IMR-90 (cell line): ENCODE measurements around the gene FUT8. TPM values are rescaled to one million over a fixed set of nuclear protein-coding genes. Genes with fewer than 3 reads are reported as not detected.

ENCODE experiments used
- ATAC-seq: fragments of 200-7000 bp; cut with Tn5 transposase; 2 replicates; pipeline ENCODE4 v1.9.1; 2020; ENCODE audit warnings: low read depth, mild to moderate bottlenecking, moderate library complexity
- BruUV-seq: library from RNA; stranded (reverse); fragments of 400-500 nt; replicated peaks from 2 replicates; lab custom pipeline; 2021; lab: Mats Ljungman, UMichigan
- CTCF ChIA-PET: fragments of 300-600 bp; formaldehyde crosslinking; extraction: SDS; loops from one replicate; lab custom pipeline; 2021; ENCODE audit warnings: antibody characterized with exemption; lab: Yijun Ruan, JAX
- POLR2A ChIA-PET: fragments of 300-600 bp; sonication (Branson Sonifier 250); formaldehyde crosslinking; loops from one replicate; lab custom pipeline; 2022; ENCODE audit warnings: antibody characterized with exemption; ENCODE audit not compliant: unreplicated experiment; lab: Charles Lee
- DNase-seq: peaks from one replicate; pipeline ENCODE4 v3.0.0; 2013
- H2AFZ ChIP-seq: replicated peaks from 2 replicates; pipeline ENCODE3; 2013; ENCODE audit warnings: low read length, mild to moderate bottlenecking; ENCODE audit not compliant: poor library complexity
- H2AK5ac ChIP-seq: 2 replicates; pipeline ENCODE4 v1.6.1; 2013; ENCODE audit warnings: low read depth, low read length, inconsistent platforms
- H2AK9ac ChIP-seq: replicated peaks from 2 replicates; pipeline ENCODE3; 2013; ENCODE audit warnings: mild to moderate bottlenecking, low read depth, low read length, moderate library complexity; ENCODE audit not compliant: poor library complexity
- H2BK120ac ChIP-seq: 2 replicates; pipeline ENCODE4 v1.6.1; 2013; ENCODE audit warnings: low read depth, low read length, inconsistent platforms
- H2BK15ac ChIP-seq: 3 replicates; pipeline ENCODE4 v1.6.1; 2013; ENCODE audit warnings: low read depth, low read length, inconsistent platforms
- H2BK20ac ChIP-seq: 2 replicates; pipeline ENCODE4 v1.6.1; 2013; ENCODE audit warnings: low read depth, mild to moderate bottlenecking, inconsistent platforms, low read length, moderate library complexity
- H2BK5ac ChIP-seq: 2 replicates; pipeline ENCODE4 v1.6.1; 2013; ENCODE audit warnings: mild to moderate bottlenecking, low read depth, low read length, inconsistent platforms; ENCODE audit not compliant: poor library complexity, severe bottlenecking
- H3K14ac ChIP-seq: replicated peaks from 2 replicates; pipeline ENCODE4 v1.6.1; 2013; ENCODE audit warnings: low read depth, low read length, inconsistent platforms
- H3K18ac ChIP-seq: 2 replicates; pipeline ENCODE4 v1.6.1; 2013; ENCODE audit warnings: low read depth, low read length, control low read depth
- H3K23ac ChIP-seq: 2 replicates; pipeline ENCODE4 v1.6.1; 2013; ENCODE audit warnings: low read depth, low read length, inconsistent platforms
- H3K27ac ChIP-seq: 2 replicates; pipeline ENCODE4 v1.5.1; 2013; ENCODE audit warnings: mild to moderate bottlenecking, control low read depth, low read length; ENCODE audit not compliant: insufficient read depth
- H3K27me3 ChIP-seq: 2 replicates; pipeline ENCODE4 v1.6.1; 2013; ENCODE audit warnings: low read length; ENCODE audit not compliant: control insufficient read depth, insufficient read depth
- H3K36me3 ChIP-seq: 2 replicates; pipeline ENCODE4 v1.6.1; 2013; ENCODE audit warnings: low read length, mixed read lengths; ENCODE audit not compliant: control insufficient read depth, insufficient read depth
- H3K4ac ChIP-seq: 2 replicates; pipeline ENCODE4 v1.6.1; 2013; ENCODE audit warnings: low read depth, low read length, inconsistent platforms
- H3K4me1 ChIP-seq: 2 replicates; pipeline ENCODE4 v1.6.1; 2013; ENCODE audit warnings: low read length, mixed read lengths; ENCODE audit not compliant: control insufficient read depth, insufficient read depth
- H3K4me2 ChIP-seq: 2 replicates; pipeline ENCODE4 v1.6.1; 2013; ENCODE audit warnings: low read depth, mild to moderate bottlenecking, control low read depth, low read length, moderate library complexity
- H3K4me3 ChIP-seq: 2 replicates; pipeline ENCODE4 v1.5.1; 2013; ENCODE audit warnings: low read depth, mild to moderate bottlenecking, control low read depth, low read length, moderate library complexity; ENCODE audit not compliant: insufficient read depth
- H3K56ac ChIP-seq: 2 replicates; pipeline ENCODE4 v1.6.1; 2013; ENCODE audit warnings: low read length, inconsistent platforms; ENCODE audit not compliant: insufficient read depth; ENCODE audit errors: extremely low read depth
- H3K79me1 ChIP-seq, 2 experiments: 2 replicates each; pipeline ENCODE4 v1.6.1; 2013; ENCODE audit warnings: low read length in 2 of 2, inconsistent platforms in 1 of 2, low read depth in 1 of 2
- H3K9ac ChIP-seq: 2 replicates; pipeline ENCODE4 v1.6.1; 2013; ENCODE audit warnings: low read depth, low read length, control low read depth
- H3K9me1 ChIP-seq: 2 replicates; pipeline ENCODE4 v1.6.1; 2013; ENCODE audit warnings: low read length, inconsistent platforms; ENCODE audit not compliant: insufficient read depth
- H3K9me3 ChIP-seq: 2 replicates; pipeline ENCODE4 v1.6.1; 2013; ENCODE audit warnings: low read length; ENCODE audit not compliant: control insufficient read depth, insufficient read depth
- H4K20me1 ChIP-seq: 2 replicates; pipeline ENCODE4 v1.6.1; 2013; ENCODE audit warnings: low read length, inconsistent platforms; ENCODE audit not compliant: insufficient read depth
- H4K5ac ChIP-seq: 2 replicates; pipeline ENCODE4 v1.6.1; 2013; ENCODE audit warnings: mild to moderate bottlenecking, low read depth, low read length, control low read depth
- H4K8ac ChIP-seq, 2 experiments: 2 replicates each; pipeline ENCODE4 v1.6.1; 2013; ENCODE audit warnings: low read depth in 2 of 2, low read length in 2 of 2, control low read depth in 1 of 2, inconsistent platforms in 1 of 2
- H4K91ac ChIP-seq: 2 replicates; pipeline ENCODE4 v1.6.1; 2013; ENCODE audit warnings: low read depth, low read length, inconsistent platforms; ENCODE audit not compliant: insufficient read depth
- CEBPB ChIP-seq: IDR thresholded peaks from 2 replicates; pipeline ENCODE4 v1.6.1; 2012; ENCODE audit warnings: low read depth, low read length, improper control_type of control experiment
- CHD1 ChIP-seq: IDR thresholded peaks from 2 replicates; pipeline ENCODE4 v1.6.1; 2012; ENCODE audit warnings: low read depth, low read length, improper control_type of control experiment
- FOS ChIP-seq: fragments of 150-350 bp; IDR thresholded peaks from 2 replicates; pipeline ENCODE4 v1.6.1; 2016; ENCODE audit warnings: low read depth, low read length
- RCOR1 ChIP-seq: IDR thresholded peaks from 2 replicates; pipeline ENCODE4 v1.6.1; 2012; ENCODE audit warnings: mild to moderate bottlenecking, low read length, improper control_type of control experiment; ENCODE audit not compliant: insufficient replicate concordance
- RFX5 ChIP-seq: IDR thresholded peaks from 2 replicates; pipeline ENCODE4 v1.8.0; 2012; ENCODE audit warnings: low read depth, mild to moderate bottlenecking, low read length, moderate library complexity
- SMC3 ChIP-seq: fragments of 150-350 bp; IDR thresholded peaks from 2 replicates; pipeline ENCODE4 v1.6.1; 2016; ENCODE audit warnings: low read depth, mild to moderate bottlenecking, antibody characterized with exemption, low read length, moderate library complexity
- WGBS, 2 experiments: methylation state at CpG; one replicate each; pipeline versions ENCODE4 v1.1.5 to v1.1.7; 2013; ENCODE audit warnings: missing lambda C conversion rate in 2 of 2; ENCODE audit not compliant: insufficient read length in 1 of 2; ENCODE audit errors: extremely low coverage in 2 of 2; 5-methylcytosine and 5-hydroxymethylcytosine counted together
- dilution Hi-C: fragments of 300-500 bp; cut with HindIII; formaldehyde crosslinking; loops from one replicate; pipeline ENCODE4 v1.14.3; 2018; ENCODE audit warnings: low sequenced_read_pairs; ENCODE audit not compliant: unreplicated experiment
- in situ Hi-C: fragments of 300-500 bp; cut with MboI; formaldehyde crosslinking; loops from 3 replicates; pipeline ENCODE4 v1.14.3; 2019; ENCODE audit warnings: low sequenced_read_pairs, inconsistent platforms, mixed read lengths
- intact Hi-C: fragments of 100-400 bp; cut with micrococcal nuclease; formaldehyde crosslinking; loops from 2 replicates; pipeline ENCODE4 v1.10.0; 2022
- polyA plus RNA-seq, 3 experiments: library from polyadenylated mRNA; depleted of rRNA; stranded (reverse); fragments of >200 nt; gene quantifications; 2 replicates each; pipeline ENCODE4 v1.2.3, GENCODE V29; 2012; ENCODE audit warnings: low replicate concordance in 1 of 3
- total RNA-seq: library from RNA; depleted of rRNA; stranded (reverse); fragments of >200 nt; gene quantifications from 2 replicates; pipeline ENCODE4 v1.2.3, GENCODE V29; 2012
- TF ChIP-seq, protein P1 (sequence below): fragments of 150-350 bp; IDR thresholded peaks from 2 replicates; pipeline ENCODE4 v1.6.1; 2016; ENCODE audit warnings: low read depth, mild to moderate bottlenecking, low read length, moderate library complexity, borderline replicate concordance

Gene FUT8
- total and polyA plus RNA-seq, 2 of the 4 experiments (the other 2 are of a cell fraction) = 15.6 to 72.9 TPM

DNA sequence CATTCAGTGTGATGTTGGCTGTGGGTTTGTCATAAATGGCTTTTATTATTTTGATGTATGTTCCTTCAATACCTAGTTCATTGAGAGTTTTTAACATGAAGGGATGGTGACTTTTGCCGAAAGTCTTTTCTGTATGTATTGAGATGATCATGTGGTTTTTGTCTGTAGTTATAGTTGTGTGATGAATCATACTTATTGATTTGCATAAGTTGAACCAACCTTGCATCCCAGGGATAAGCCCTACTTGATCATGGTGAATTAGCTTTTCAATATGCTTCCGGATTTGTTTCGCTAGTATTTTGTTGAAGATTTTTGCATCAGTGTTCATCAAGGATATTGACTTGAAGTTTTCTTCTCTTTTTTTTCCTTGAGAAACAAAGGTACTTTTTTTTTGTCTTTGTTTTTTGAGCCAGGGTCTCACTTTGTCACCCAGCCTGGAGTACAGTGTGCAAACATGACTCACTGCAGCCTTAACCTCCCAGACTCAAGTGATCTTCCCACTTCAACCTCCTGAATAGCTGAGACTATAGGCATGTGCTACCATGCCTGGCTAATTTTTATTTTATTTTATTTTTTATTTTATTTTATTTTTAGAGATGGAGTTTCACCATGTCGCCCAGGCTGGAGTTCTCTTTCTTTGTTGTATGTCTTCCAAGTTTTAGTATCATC lies 121.3 kb downstream of the FUT8 start:
- Histone ChIP-seq H4K20me1 (no peaks in the 10 kb centered on the region; the same call in 1 of the 2 replicates), H3K23ac (no peak overlapping the region), H4K5ac (no peak overlapping the region), H3K18ac (no peak overlapping the region), H3K27me3 (no peaks in the 10 kb centered on the region), H2AK9ac (no peak overlapping the region), H3K56ac (no peak overlapping the region), H3K4ac (no peak overlapping the region), H4K8ac (no peak overlapping the region), H3K79me1 (peaks cover 15 to 21% of the 10 kb centered on the region in 2 experiments; a peak in 3 of 4 replicates), H2BK20ac (no peak overlapping the region), H2AK5ac (no peak overlapping the region), H3K14ac (no peak overlapping the region), H3K9ac (no peak overlapping the region), H3K36me3 (no peaks in the 10 kb centered on the region), H3K4me3 (no peak overlapping the region), H3K9me1 (no peaks in the 10 kb centered on the region), H3K27ac (no peak overlapping the region), H3K9me3 (no peaks in the 10 kb centered on the region), H2BK15ac (no peak overlapping the region), H2BK5ac (no peak overlapping the region), H3K4me2 (no peak overlapping the region), H2BK120ac (no peak overlapping the region), H3K4me1 (no peaks in the 10 kb centered on the region), H4K91ac (no peak overlapping the region), H2AFZ (no peak overlapping the region)
- ChIA-PET CTCF (interaction anchor here (0.6 kb wide), 2 partner anchors 116 to 199 kb away, joined by 3 read pairs; no protein-coding TSS in a partner anchor), POLR2A (no interaction called here)
- dilution Hi-C loops (no loop called here), intact Hi-C loops (no loop called here), in situ Hi-C loops (no loop called here)
- no CpG with 5 or more reads among the region's 4 CpGs for WGBS, 2 experiments
- no TSS peak for BruUV-seq
- TF ChIP-seq, protein P1, sequence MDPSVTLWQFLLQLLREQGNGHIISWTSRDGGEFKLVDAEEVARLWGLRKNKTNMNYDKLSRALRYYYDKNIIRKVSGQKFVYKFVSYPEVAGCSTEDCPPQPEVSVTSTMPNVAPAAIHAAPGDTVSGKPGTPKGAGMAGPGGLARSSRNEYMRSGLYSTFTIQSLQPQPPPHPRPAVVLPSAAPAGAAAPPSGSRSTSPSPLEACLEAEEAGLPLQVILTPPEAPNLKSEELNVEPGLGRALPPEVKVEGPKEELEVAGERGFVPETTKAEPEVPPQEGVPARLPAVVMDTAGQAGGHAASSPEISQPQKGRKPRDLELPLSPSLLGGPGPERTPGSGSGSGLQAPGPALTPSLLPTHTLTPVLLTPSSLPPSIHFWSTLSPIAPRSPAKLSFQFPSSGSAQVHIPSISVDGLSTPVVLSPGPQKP = no peak
- TF ChIP-seq CHD1 = no peak
- no peak for TF ChIP-seq FOS
- TF ChIP-seq SMC3 = no peak
- TF ChIP-seq RCOR1 = no peak
- TF ChIP-seq RFX5 = no peak
- no peak for TF ChIP-seq CEBPB
- DNase-seq (no peak), ATAC-seq (no peak)
